Coronary artery (tissue), 2 donors: ENCODE measurements around the gene WIPF1.

Experiments
- DNase-seq: peaks from one replicate; pipeline ENCODE4 v3.0.0-alpha.2; 2017; ENCODE audit warnings: low spot score
- H3K27ac ChIP-seq, 2 donors: fragments of 200-600 bp; sonication (generic); one replicate each; pipeline ENCODE4 v1.5.1; 2016 to 2019
- H3K4me3 ChIP-seq: fragments of 200-600 bp; sonication (generic); 2 replicates; pipeline ENCODE4 v1.5.1; 2016; ENCODE audit warnings: mild to moderate bottlenecking, moderate library complexity
- TF ChIP-seq, protein P1 (sequence below): fragments of 200-600 bp; sonication (generic); IDR thresholded peaks from one replicate; pipeline ENCODE4 v1.5.1; 2019; ENCODE audit warnings: antibody characterized with exemption

Gene WIPF1

DNA sequence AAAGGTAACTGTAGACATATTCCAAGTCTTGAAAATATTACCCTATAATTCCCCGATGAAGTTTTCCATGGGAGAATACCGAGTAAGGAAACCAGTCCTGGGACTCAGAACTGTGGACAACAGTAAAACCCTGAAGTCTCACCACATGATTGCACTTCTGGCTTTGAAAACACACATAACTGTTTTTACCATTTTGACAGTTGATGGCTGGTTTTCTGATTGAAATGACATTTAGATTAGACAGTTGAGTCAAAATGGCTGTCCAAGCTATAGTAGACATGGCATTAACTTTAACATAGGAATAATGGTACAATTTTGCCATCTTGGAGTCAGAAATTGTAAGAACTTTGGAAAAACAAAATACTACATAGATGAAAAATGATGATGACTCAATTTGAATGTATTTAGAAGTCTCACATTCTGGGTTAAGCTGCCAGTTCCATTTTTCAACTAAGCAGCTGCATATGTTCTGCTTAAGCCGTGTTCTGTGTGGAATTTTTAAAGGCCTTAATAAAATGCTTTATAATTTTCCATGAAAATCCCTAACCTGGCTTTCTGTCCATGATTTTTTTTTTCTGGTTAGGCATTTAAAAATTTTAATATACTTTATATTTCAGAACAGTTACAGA is 38.3 kb upstream of the WIPF1 start:
- no peak for DNase-seq
- Histone ChIP-seq H3K27ac (no peak overlapping the region), H3K4me3 (no peak overlapping the region)
- TF ChIP-seq, protein P1, sequence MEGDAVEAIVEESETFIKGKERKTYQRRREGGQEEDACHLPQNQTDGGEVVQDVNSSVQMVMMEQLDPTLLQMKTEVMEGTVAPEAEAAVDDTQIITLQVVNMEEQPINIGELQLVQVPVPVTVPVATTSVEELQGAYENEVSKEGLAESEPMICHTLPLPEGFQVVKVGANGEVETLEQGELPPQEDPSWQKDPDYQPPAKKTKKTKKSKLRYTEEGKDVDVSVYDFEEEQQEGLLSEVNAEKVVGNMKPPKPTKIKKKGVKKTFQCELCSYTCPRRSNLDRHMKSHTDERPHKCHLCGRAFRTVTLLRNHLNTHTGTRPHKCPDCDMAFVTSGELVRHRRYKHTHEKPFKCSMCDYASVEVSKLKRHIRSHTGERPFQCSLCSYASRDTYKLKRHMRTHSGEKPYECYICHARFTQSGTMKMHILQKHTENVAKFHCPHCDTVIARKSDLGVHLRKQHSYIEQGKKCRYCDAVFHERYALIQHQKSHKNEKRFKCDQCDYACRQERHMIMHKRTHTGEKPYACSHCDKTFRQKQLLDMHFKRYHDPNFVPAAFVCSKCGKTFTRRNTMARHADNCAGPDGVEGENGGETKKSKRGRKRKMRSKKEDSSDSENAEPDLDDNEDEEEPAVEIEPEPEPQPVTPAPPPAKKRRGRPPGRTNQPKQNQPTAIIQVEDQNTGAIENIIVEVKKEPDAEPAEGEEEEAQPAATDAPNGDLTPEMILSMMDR, result no peak

DNA sequence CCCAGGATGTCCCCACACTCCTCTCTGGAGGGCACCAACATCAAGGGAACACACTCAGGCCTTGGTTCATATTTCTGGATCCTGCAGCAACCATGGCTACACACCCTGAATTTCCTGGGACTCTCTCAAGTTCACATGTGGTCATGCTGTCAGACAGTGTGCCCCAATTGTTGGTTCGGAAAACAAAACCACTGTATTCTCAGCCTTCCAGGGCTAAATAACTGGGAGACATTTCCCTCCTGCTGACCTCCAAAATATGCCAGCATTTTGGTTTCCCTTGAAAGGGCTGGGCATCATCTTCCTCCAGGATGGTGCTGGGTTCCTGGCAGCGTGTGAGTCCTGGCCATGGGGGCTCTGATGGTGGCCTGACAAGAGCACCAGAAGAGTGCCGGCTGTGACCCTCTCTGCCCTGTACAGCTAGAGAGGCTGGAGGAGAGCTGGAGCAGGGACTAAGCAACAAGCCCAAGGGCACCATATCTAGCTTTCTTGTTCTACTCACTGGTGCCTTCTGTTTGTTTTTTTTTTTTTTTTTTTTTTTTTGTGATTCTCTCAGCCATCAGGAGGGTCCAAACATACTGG is 37.5 kb upstream of the WIPF1 start:
- DNase-seq, result no peak
- Histone ChIP-seq H3K4me3 (peak overlapping the region; percentile 48), H3K27ac (peak overlapping the region; percentile 54 to 60)
- TF ChIP-seq, protein P1, result no peak

DNA sequence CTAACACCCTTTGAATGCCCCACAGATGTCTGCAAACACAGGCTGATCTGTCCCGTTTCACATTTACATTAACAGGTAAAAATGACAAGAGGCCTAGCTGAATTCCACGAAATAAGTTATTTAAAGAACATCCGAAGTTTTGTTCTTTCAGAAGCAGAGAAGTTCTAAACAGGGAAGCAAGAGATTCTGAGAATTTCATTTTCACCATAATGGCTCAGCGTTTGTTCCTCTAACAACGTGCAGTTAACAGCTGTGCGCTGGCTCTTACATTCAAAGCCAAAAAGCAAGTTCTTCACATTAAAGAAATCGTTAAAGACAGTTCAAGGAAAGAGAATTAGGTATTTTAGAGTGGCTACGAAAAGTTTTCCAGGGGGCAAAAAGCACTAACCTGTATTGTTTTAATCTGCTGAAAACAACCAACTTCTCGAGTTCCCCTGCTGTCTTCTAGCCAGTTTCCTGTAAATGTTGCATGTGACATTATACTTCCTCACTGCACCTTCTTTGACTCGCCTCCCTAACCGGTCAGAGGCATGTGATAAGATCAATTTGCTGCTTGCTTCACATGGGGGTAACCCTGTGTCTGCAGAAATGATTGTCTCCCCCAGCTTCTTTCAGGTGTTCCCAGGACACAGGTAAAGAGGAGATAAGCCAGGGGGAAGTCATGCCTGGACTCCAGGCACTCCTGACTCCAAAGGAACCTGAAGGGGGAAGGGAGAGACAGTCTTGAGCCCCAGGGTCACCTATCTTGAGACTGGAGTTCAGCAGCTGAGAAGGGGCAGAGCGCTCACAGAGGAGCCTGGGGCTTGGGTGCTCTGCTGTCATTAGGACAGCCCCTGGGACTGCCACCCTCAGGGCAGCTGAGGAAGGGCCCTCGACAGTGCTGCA is 36.8 kb upstream of the WIPF1 start:
- TF ChIP-seq, protein P1, result no peak
- no peak for DNase-seq
- peak overlapping the region; percentile 48 for H3K4me3 ChIP-seq
- peak overlapping the region; percentile 54 to 60 for H3K27ac ChIP-seq

DNA sequence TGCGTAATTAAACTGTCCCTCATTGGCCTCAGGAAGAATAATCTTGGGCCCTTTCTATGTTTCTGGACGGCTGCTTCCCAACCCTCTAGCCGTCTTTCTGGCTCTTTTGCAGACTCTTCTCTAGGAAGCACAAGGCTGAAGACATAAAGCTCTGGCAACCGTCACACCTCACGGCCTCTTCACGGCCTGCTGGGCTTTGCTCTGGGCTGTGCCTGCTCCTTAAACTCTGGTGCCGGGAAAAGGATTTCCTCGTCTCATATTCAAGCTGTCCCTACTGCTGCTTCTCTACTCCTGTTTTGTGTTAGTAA is 36.0 kb upstream of the WIPF1 start:
- no peak for DNase-seq
- peak overlapping the region; percentile 48 for H3K4me3 ChIP-seq

DNA sequence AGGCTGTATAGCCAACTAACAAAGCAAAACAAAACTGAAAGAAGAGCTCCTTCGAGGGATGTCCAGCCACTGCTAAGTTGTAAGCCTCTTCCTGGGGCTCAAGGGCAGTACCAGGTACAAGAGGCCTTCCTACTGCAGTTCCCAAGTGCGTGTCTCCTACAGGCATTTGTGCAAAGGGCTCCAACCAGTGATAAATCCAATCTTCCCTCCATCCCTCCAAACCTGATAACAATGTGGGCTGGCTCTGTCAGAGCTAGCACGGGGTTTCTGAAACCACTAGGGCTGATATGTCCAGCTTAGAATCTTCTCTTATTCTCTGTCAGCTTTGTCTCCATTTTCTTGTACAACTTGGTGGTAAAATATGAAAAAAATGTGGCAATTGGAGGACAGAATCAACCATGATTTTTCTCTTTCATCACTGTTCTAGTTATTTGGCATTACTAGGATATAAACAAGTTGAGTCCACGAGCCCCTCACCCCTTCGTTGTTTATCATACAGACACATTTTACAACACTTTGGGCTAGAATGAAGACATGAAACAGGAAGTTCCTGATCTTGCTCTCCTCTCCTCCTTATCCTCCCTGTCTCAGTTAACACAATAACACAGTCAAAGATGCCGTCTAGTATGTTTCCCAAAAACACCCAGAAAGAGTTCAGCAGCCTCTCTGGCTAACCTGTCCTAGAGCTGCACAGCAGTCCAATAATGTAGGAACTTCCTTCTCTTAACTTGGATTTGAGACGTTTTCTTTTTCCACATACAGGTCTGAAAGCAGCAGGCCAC is 35.4 kb upstream of the WIPF1 start:
- peak overlapping the region; percentile 48 for H3K4me3 ChIP-seq

More for the DNA sequence above, 36.0 kb upstream of the WIPF1 start:
- TF ChIP-seq, protein P1, result no peak
- H3K27ac ChIP-seq, result peak overlapping the region; percentile 54 to 71

More for the DNA sequence above, 35.4 kb upstream of the WIPF1 start:
- TF ChIP-seq, protein P1, result no peak
- H3K27ac ChIP-seq, result peak overlapping the region; percentile 54 to 71
- DNase-seq, result no peak
